OCI-LY7 (cell line): ENCODE data around the gene ATP2B1.

Experiments
- CTCF ChIP-seq: fragments of 200-600 bp; sonication (generic); conservative IDR thresholded peaks from 2 replicates; pipeline ENCODE4 v1.5.1; 2014; ENCODE audit warnings: mild to moderate bottlenecking, antibody characterized with exemption, low read length, moderate library complexity, mixed read lengths
- EZH2phosphoT487 ChIP-seq: fragments of 200-600 bp; sonication (generic); IDR thresholded peaks from 2 replicates; pipeline ENCODE4 v1.6.1; 2018; ENCODE audit warnings: low read depth, borderline replicate concordance, mild to moderate bottlenecking, mixed run types, antibody characterized with exemption, low read length, moderate library complexity, mixed read lengths

- no peak for TF ChIP-seq EZH2phosphoT487
- no peak for TF ChIP-seq CTCF
Measured at GRCh38 chr12:89712706-89713105, 4.1 kb upstream of the ATP2B1 start.
